Measurements from ENCODE around the gene VPS37B.
"Not testable (repeated sequence)": the region's sequence is repeated elsewhere in the genome, so short reads cannot be mapped to it uniquely, and the experiment has no call there.

VPS37B gene

DNA sequence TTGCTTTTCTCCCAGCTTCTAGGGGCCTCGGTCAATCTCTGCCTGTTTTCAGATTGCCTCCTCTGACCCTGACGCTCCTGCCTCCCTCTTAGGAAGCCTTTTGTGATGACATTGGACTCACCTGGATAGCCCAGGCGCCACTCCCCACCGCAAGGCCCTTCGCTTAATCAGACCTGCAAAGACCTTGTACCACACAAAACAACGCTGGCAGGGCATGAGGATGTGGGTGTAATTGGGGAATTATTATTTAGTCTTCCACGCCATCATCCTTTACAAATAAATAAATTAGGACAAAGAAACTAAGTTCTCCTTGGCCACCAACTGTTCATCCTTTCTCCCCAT is 7.7 kb upstream of the VPS37B start:
- no peak for DNase-seq

- no peak for DNase-seq
Observed at GRCh38 chr12:122902854-122903692, 7.1 kb upstream of the VPS37B start.

- no peak for DNase-seq
Observed at GRCh38 chr12:122899887-122900286, 4.0 kb upstream of the VPS37B start.

DNA sequence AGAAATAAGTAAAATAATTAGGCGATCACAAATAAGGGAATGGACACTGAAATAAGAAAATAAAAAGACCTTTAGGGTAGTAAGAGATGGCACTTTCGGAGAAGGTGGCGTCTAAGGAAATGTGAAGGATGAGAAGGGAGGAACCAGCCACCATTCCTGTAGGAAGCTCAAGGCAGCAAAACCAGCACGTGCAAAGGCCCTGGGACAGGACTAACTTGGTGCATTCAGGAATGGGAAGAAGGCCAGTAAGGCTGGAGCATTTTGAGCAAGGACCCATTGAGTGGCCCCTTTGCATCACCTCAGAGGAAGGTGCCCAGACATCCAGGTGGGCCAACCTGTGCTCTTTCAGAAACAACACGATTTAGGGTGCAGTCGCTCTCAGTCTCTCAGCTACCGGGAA is 738 bp upstream of the VPS37B start:
- DNase-seq, result no peak

- DNase-seq, result no peak
Observed at GRCh38 chr12:122895320-122895703, 612 bp downstream of the VPS37B start.

DNA sequence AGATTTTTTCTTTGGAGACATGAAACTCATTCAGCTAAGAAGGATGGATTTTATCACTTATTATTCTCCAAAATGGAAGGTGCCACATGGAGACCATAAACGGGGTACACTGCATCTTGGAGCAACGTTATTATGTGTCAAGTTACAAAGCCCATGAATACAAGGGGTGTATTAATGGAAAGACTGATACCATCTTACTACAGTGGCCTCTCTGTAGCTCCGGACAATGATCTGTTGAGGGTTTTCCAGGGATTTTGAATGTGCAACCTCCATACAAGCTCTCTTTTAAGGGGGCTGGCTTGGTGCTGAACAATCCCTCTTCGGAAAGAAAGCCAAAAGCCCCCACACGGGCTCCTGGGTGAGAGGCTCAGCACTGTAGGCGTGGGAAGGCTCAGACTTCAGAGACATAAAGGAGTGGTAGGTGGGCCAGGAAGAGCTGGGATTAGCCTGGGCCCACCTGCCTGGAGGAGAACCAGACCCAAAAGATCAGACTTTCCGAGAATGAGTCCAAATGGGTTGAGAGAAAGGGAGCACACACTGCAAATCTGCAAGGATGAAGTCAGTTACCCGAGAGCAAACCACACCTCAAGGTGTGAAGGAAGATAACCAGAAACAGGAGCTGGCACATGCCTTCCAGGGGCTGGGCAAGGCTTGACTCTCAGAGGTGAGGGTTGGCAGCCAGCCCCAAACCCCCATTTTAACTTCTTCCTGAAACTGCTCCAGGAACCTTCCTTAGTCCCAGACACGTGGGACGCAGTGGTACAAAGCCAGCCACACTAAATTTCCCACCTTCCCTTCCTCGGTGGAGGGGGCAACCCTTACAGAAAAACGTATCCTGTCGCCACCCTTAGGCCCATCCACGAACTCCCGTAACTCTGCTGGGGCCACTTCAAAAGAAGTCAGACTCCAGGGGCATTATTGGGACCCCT is 1.5 kb downstream of the VPS37B start:
- DNase-seq, result peak; percentile 31

- no peak for DNase-seq
Observed at GRCh38 chr12:122893208-122894153, 2.4 kb downstream of the VPS37B start.

DNA sequence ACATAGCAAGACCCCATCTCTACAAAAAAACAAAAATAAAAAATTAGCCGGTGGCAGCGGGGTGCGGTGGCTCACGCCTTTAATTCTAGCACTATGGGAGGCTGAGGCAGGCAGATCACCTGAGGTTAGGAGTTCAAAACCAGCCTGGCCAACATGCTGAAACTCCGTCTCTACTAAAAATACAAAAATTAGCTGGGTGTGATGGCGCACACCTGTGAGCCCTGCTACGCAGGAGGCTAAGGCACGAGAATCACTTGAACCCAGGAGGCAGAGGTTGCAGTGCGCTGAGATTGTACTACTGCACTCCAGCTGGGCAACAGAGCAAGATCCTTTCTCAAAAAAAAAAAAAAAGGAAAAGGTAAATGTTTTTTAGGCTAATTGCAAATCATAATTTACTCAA is 3.2 kb downstream of the VPS37B start:
- not testable (repeated sequence) for DNase-seq

DNA sequence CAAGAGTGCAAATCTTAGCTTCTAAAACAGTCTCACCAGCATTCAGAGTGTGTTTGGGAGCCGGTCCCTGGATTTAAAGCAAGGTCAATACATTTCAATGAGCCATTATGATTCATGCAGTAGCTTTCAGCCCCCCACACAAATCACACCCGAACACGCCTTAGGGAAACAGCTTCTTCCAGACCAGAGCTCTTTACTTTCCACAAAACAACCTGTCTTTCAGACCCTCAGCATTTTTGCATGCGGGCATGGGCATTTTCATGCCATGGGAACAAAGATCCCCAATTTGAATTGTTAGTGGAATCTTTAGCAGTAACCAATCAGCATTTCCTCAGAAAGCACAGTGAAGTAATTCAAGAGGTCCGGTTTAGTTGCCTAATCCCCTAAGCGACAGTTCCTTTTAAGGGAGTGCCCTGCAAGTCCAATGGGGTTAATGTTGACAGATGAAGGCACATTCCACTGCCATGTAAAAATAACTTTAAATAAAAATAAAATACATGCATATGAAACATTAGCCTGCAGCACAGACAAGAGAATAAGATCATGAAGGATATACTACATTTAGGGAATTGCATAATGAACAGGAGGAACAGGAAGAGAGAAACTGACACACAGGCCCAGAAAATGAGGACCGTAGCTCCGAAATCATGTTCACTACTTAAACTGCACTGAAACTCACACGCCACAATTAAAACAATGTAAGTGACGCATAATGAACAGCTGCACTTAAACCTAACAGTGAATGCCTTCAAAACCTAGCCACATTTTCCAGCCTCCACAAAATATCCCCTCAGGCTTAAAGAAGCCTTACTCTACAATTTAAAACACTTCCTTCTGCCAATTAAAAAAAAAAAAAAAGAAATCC is 4.0 kb downstream of the VPS37B start:
- DNase-seq, result no peak

GRCh38 chr12:122889761-122890520 is 6.0 kb downstream of the VPS37B start:
- no peak for DNase-seq

- DNase-seq, result peak; percentile 53
Observed at GRCh38 chr12:122888232-122888752, 7.6 kb downstream of the VPS37B start.

GRCh38 chr12:122887819-122888212 is 8.1 kb downstream of the VPS37B start:
- DNase-seq, result no peak

GRCh38 chr12:122886851-122887818 is 8.8 kb downstream of the VPS37B start:
- DNase-seq, result peak; percentile 53

- no peak for DNase-seq
Observed at GRCh38 chr12:122886161-122886560, 9.8 kb downstream of the VPS37B start.

- DNase-seq, result no peak
Observed at GRCh38 chr12:122884860-122885259, 11.1 kb downstream of the VPS37B start.

DNA sequence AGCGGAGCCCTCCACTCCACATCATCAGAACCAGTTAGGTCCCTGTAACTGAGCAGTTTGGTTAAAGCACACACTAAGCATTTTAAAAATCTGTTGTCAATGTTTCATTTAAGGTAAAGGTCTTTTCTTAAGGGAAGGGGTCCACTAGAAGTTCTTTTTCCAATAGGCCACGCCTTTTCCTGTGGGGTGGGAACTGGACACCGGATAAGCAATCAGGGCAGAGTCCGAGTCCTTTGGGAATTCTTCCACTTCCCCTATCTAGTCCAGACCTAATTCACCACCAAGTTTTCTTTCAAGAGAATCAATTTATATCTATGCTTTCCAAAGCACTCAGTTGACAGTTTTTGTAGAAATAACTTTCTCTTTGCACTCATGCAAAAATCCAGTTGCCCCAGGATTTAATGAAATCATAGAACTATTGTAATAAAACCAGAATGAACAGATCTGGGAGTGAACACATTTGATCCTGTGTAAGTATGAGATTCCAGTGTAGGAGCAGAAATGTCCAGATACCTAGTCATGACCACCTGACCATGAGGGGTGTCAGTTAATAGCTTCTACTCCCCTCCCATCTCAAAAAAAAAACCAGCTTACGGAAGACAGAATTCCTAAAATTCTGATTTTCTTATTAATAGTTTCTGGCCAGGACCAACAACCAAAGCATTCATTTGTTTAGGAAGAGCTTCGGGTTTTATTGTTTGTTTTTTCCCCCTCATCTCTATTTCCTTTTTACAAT is 11.7 kb downstream of the VPS37B start:
- DNase-seq, result no peak

DNA sequence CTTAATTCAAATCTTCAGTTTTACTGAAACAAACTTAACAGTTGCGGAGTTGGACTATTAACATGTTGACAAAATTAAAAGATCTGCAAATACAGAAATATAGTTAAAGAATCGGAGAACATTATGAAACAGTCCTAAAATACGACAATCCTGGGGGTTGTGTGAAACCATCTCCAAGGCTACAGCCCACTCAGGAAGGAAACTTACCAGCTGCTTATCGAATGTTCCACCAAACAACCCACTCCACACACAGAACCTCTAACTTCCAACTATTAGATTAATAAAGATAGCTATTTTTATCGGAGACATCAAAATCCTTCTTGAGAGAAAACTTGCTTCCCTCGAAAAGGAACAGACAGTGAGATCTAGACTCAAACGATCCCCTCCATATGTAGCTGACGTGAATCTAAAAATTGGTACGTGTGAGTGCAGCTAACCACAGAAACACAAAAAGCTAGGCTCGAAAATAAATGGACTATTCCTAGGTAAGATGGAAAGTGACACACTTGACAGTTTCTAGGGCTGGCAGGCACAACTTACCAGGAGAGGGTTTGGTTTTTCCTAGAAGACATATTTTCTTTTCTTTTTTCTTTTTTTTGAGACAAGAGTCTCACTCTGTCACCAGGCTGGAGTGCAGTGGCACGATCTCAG is 12.9 kb downstream of the VPS37B start:
- no peak for DNase-seq

GRCh38 chr12:122880668-122881067 is 15.3 kb downstream of the VPS37B start:
- peak; percentile 40 for DNase-seq
